ENCODE data around the gene UBA6.
"Not testable (repeated sequence)": the region's sequence is repeated elsewhere in the genome, so short reads cannot be mapped to it uniquely, and the experiment has no call there.

UBA6 gene

GRCh38 chr4:67712650-67713528 lies 11.9 kb upstream of the UBA6 start:
- Histone ChIP-seq H3K36me3 (ENCODE audit: control insufficient read depth, low read length) (no peaks in the 10 kb centered on the region; the same call in 1 of the 2 replicates), H3K27me3 (ENCODE audit: control insufficient read depth, low read length) (no peaks in the 10 kb centered on the region), H3K9me2 (replicated peaks; ENCODE audit: control insufficient read depth, low read length) (no peaks in the 10 kb centered on the region), H3F3A (ENCODE audit: control insufficient read depth, insufficient read depth) (no peaks in the 10 kb centered on the region), H3K4me3 (ENCODE audit: low read length) (no peak overlapping the region), H4K20me1 (ENCODE audit: control insufficient read depth, insufficient read depth, low read depth, low read length) (no peaks in the 10 kb centered on the region), H3K79me2 (ENCODE audit: control insufficient read depth, low read length) (peaks cover 23% of the 10 kb centered on the region), H3K9me3 (ENCODE audit: control insufficient read depth, insufficient read depth, low read length) (no peaks in the 10 kb centered on the region; the same call in 1 of the 2 replicates), H3K4me1 (ENCODE audit: control insufficient read depth, low read length) (no peaks in the 10 kb centered on the region), H3K4me2 (ENCODE audit: low read length) (no peak overlapping the region), H3K27ac (ENCODE audit: low read depth, low read length) (no peak overlapping the region)
- TF ChIP-seq EZH2phosphoT487 (IDR thresholded peaks at IDR 0.05; ENCODE audit: borderline replicate concordance, low read length) (no peak), CTCF (IDR thresholded peaks at IDR 0.05; ENCODE audit: low read depth, low read length, poor library complexity, severe bottlenecking) (no peak)

- no peaks in the 10 kb centered on the region for H3K27me3 ChIP-seq (ENCODE audit: control insufficient read depth, low read length)
- H4K20me1 ChIP-seq (ENCODE audit: control insufficient read depth, insufficient read depth, low read depth, low read length), result no peaks in the 10 kb centered on the region
- H3F3A ChIP-seq (ENCODE audit: control insufficient read depth, insufficient read depth), result no peaks in the 10 kb centered on the region
- no peaks in the 10 kb centered on the region for H3K9me2 ChIP-seq (replicated peaks; ENCODE audit: control insufficient read depth, low read length)
- no peak overlapping the region for H3K27ac ChIP-seq (ENCODE audit: low read depth, low read length)
- H3K9me3 ChIP-seq (ENCODE audit: control insufficient read depth, insufficient read depth, low read length), result peaks cover 7% of the 10 kb centered on the region; the same call in 1 of the 2 replicates
- no peak overlapping the region for H3K4me2 ChIP-seq (ENCODE audit: low read length)
- H3K79me2 ChIP-seq (ENCODE audit: control insufficient read depth, low read length), result peaks cover 30% of the 10 kb centered on the region
- no peaks in the 10 kb centered on the region for H3K4me1 ChIP-seq (ENCODE audit: control insufficient read depth, low read length)
- no peak overlapping the region for H3K4me3 ChIP-seq (ENCODE audit: low read length)
- no peak for TF ChIP-seq EZH2phosphoT487 (IDR thresholded peaks at IDR 0.05; ENCODE audit: borderline replicate concordance, low read length)
- TF ChIP-seq CTCF (IDR thresholded peaks at IDR 0.05; ENCODE audit: low read depth, low read length, poor library complexity, severe bottlenecking), result no peak
- H3K36me3 ChIP-seq (ENCODE audit: control insufficient read depth, low read length), result no peaks in the 10 kb centered on the region; the same call in 1 of the 2 replicates
These were observed 11.2 kb upstream of the UBA6 start for GRCh38 chr4:67712000-67712625.

- H4K20me1 ChIP-seq (ENCODE audit: control insufficient read depth, insufficient read depth, low read depth, low read length); H3K27me3 ChIP-seq (ENCODE audit: control insufficient read depth, low read length); H3F3A ChIP-seq (ENCODE audit: control insufficient read depth, insufficient read depth); H3K27ac ChIP-seq (ENCODE audit: low read depth, low read length); H3K9me2 ChIP-seq (replicated peaks; ENCODE audit: control insufficient read depth, low read length); H3K4me3 ChIP-seq (ENCODE audit: low read length); H3K4me2 ChIP-seq (ENCODE audit: low read length): not testable (repeated sequence)
- H3K36me3 ChIP-seq (ENCODE audit: control insufficient read depth, low read length), result peaks cover 13% of the 10 kb centered on the region
- H3K9me3 ChIP-seq (ENCODE audit: control insufficient read depth, insufficient read depth, low read length), result peaks cover 20% of the 10 kb centered on the region
- peaks cover 76% of the 10 kb centered on the region for H3K79me2 ChIP-seq (ENCODE audit: control insufficient read depth, low read length)
- H3K4me1 ChIP-seq (ENCODE audit: control insufficient read depth, low read length), result peaks cover 24% of the 10 kb centered on the region
These were observed 5.7 kb upstream of the UBA6 start for GRCh38 chr4:67706682-67707081.

GRCh38 chr4:67704843-67705242 lies 3.9 kb upstream of the UBA6 start:
- Histone ChIP-seq H3K4me1 (ENCODE audit: control insufficient read depth, low read length) (peaks cover 30% of the 10 kb centered on the region), H3K4me3 (ENCODE audit: low read length) (no peak overlapping the region), H3K9me2 (replicated peaks; ENCODE audit: control insufficient read depth, low read length) (no peaks in the 10 kb centered on the region), H4K20me1 (ENCODE audit: control insufficient read depth, insufficient read depth, low read depth, low read length) (no peaks in the 10 kb centered on the region; the same call in 1 of the 2 replicates), H3F3A (ENCODE audit: control insufficient read depth, insufficient read depth) (peaks cover 6% of the 10 kb centered on the region), H3K4me2 (ENCODE audit: low read length) (no peak overlapping the region), H3K9me3 (ENCODE audit: control insufficient read depth, insufficient read depth, low read length) (peaks cover 20% of the 10 kb centered on the region), H3K27ac (ENCODE audit: low read depth, low read length) (no peak overlapping the region), H3K36me3 (ENCODE audit: control insufficient read depth, low read length) (peaks cover 18% of the 10 kb centered on the region), H3K27me3 (ENCODE audit: control insufficient read depth, low read length) (no peaks in the 10 kb centered on the region), H3K79me2 (ENCODE audit: control insufficient read depth, low read length) (peaks cover 90% of the 10 kb centered on the region)
- TF ChIP-seq EZH2phosphoT487 (IDR thresholded peaks at IDR 0.05; ENCODE audit: borderline replicate concordance, low read length) (no peak), CTCF (IDR thresholded peaks at IDR 0.05; ENCODE audit: low read depth, low read length, poor library complexity, severe bottlenecking) (no peak)

Data from DOHH2 (cell line).